ENCODE measurements around the gene FAM149B1.

The FAM149B1 gene

GRCh38 chr10:73168465-73168803, 515 bp downstream of the FAM149B1 start:
- Histone ChIP-seq H3K79me2 (ENCODE audit: insufficient read depth, low read length) (peaks cover 47% of the 10 kb centered on the region), H2AFZ (ENCODE audit: low read depth, low read length, severe bottlenecking) (peak overlapping the region; percentile 95), H3K27ac (ENCODE audit: low read depth, low read length) (peak overlapping the region; percentile 48), H4K20me1 (ENCODE audit: low read depth, low read length) (no peaks in the 10 kb centered on the region), H3K4me2 (ENCODE audit: low read depth, low read length, poor library complexity, severe bottlenecking) (peak overlapping the region; percentile 88), H3F3A (ENCODE audit: insufficient read depth) (no peaks in the 10 kb centered on the region), H3K9ac (ENCODE audit: low read length) (peak overlapping the region; percentile 89), H3K9me2 (replicated peaks; ENCODE audit: insufficient read depth, low read length) (no peaks in the 10 kb centered on the region), H3K36me3 (ENCODE audit: low read length) (0 out of 2 replicates have a peak, but pooled peaks cover 4% of the 10 kb centered on the region), H3K4me3 (ENCODE audit: insufficient read depth, low read length, poor library complexity, severe bottlenecking) (peak overlapping the region; percentile 95), H3K9me3 (ENCODE audit: insufficient read depth, low read length) (no peaks in the 10 kb centered on the region), H3K27me3 (ENCODE audit: low read length) (no peaks in the 10 kb centered on the region)
- TF ChIP-seq EZH2phosphoT487 (conservative IDR thresholded peaks at IDR 0.05; ENCODE audit: low read length) (no peak), CTCF (IDR thresholded peaks at IDR 0.05; ENCODE audit: insufficient read depth, low read length, poor library complexity, severe bottlenecking) (no peak)

- Histone ChIP-seq H3K79me2 (ENCODE audit: insufficient read depth, low read length) (peaks cover 41% of the 10 kb centered on the region), H3K4me3 (ENCODE audit: insufficient read depth, low read length, poor library complexity, severe bottlenecking) (no peak overlapping the region), H3K27ac (ENCODE audit: low read depth, low read length) (no peak overlapping the region), H2AFZ (ENCODE audit: low read depth, low read length, severe bottlenecking) (no peak overlapping the region), H3K27me3 (ENCODE audit: low read length) (no peaks in the 10 kb centered on the region), H4K20me1 (ENCODE audit: low read depth, low read length) (no peaks in the 10 kb centered on the region), H3K9ac (ENCODE audit: low read length) (no peak overlapping the region), H3K9me3 (ENCODE audit: insufficient read depth, low read length) (no peaks in the 10 kb centered on the region), H3K36me3 (ENCODE audit: low read length) (0 out of 2 replicates have a peak, but pooled peaks cover 4% of the 10 kb centered on the region), H3K9me2 (replicated peaks; ENCODE audit: insufficient read depth, low read length) (no peaks in the 10 kb centered on the region), H3F3A (ENCODE audit: insufficient read depth) (no peaks in the 10 kb centered on the region), H3K4me2 (ENCODE audit: low read depth, low read length, poor library complexity, severe bottlenecking) (peak overlapping the region; percentile 5)
- TF ChIP-seq EZH2phosphoT487 (conservative IDR thresholded peaks at IDR 0.05; ENCODE audit: low read length) = no peak
- TF ChIP-seq CTCF (IDR thresholded peaks at IDR 0.05; ENCODE audit: insufficient read depth, low read length, poor library complexity, severe bottlenecking) = no peak
These were observed 1.4 kb downstream of the FAM149B1 start for GRCh38 chr10:73169320-73169719.

- Histone ChIP-seq H3K4me3 (ENCODE audit: insufficient read depth, low read length, poor library complexity, severe bottlenecking) (no peak overlapping the region), H3K9ac (ENCODE audit: low read length) (no peak overlapping the region), H2AFZ (ENCODE audit: low read depth, low read length, severe bottlenecking) (no peak overlapping the region), H3F3A (ENCODE audit: insufficient read depth) (no peaks in the 10 kb centered on the region), H3K9me2 (replicated peaks; ENCODE audit: insufficient read depth, low read length) (no peaks in the 10 kb centered on the region), H4K20me1 (ENCODE audit: low read depth, low read length) (no peaks in the 10 kb centered on the region), H3K79me2 (ENCODE audit: insufficient read depth, low read length) (peaks cover 9% of the 10 kb centered on the region), H3K4me2 (ENCODE audit: low read depth, low read length, poor library complexity, severe bottlenecking) (no peak overlapping the region), H3K27me3 (ENCODE audit: low read length) (no peaks in the 10 kb centered on the region), H3K27ac (ENCODE audit: low read depth, low read length) (no peak overlapping the region), H3K36me3 (ENCODE audit: low read length) (no peaks in the 10 kb centered on the region), H3K9me3 (ENCODE audit: insufficient read depth, low read length) (no peaks in the 10 kb centered on the region)
- TF ChIP-seq CTCF (IDR thresholded peaks at IDR 0.05; ENCODE audit: insufficient read depth, low read length, poor library complexity, severe bottlenecking) (no peak), EZH2phosphoT487 (conservative IDR thresholded peaks at IDR 0.05; ENCODE audit: low read length) (no peak)
These were observed 4.9 kb downstream of the FAM149B1 start for GRCh38 chr10:73172867-73173266.
